Measurements from ENCODE around the gene WASL. TPM values are rescaled to one million over a fixed set of nuclear protein-coding genes. Genes with fewer than 3 reads are reported as not detected.

WASL gene
- total and polyA plus RNA-seq, 3 donors from 2014 or later, result 43.3 to 69.3 (median 62.6) TPM

DNA sequence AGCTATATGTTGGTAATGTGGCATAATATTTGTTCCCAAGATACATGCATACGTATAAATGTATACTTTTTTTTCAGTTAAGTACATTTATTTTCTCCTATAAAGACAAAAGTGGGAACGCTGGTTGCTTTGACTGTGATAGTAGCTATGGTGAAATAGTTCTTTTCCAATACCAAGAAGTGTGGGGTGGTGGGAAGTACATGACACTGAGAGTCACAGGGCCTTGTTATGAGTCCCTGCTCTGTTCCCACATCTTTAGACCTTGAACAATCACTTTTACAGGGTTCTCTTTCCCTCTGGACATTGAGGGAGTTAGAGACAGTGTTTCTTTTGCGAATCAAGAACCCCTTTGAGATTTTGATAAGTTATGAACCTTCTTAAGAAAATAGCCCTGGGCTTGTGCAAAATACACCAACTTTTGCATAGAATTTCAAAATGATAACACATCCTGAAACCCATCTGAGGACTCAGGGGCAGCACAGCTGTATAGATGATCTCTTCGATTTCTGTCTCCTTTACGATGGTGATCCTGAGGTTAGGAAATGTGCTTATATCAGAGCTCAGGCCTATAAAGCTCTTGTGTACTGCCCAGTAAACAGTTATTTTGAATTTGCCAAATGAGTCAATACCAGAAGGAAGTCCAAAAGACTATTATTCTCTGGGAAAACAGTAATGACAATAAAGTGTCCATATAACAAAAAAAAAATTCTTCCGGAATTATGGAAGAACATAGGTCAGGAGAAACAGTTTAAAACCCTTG lies 92.1 kb downstream of the WASL start:
- 84% methylated on average over 6 of the region's 6 CpGs for WGBS, 2 donors
- intact Hi-C loops (cut with DNase I; ENCODE audit: low total_unique reads), result no loop called here
- Histone ChIP-seq H3K4me3 (no peak overlapping the region), H3K9me3 (no peaks in the 10 kb centered on the region), H3K4me1 (no peaks in the 10 kb centered on the region), H3K27ac (no peak overlapping the region), H3K36me3 (ENCODE audit: low read depth, missing control alignments) (no peaks in the 10 kb centered on the region), H3K27me3 (no peaks in the 10 kb centered on the region)
- TF ChIP-seq POLR2A (IDR thresholded peaks at IDR 0.05), result no peak
- no peak for DNase-seq

DNA sequence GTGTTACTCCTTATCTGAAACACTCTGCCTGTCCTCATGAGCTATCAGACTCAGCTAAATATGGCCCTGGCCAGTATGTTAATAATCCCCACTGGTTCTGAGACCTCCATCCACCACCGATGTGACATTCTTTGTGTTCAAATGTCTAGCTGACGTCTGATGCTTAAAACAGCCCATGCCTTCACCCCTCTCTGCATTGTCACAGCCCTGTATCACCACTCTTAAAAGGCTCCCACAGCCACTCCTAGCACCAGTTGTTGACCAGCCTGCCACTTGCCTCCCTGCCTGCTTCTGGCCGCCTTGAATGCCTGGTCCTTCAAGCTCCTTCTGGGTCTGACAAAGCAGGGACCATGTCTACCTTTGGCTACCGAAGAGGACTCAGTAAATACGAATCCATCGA lies 93.2 kb downstream of the WASL start, which contains the start of gene LMOD2:
Gene LMOD2, plus strand, starts transcription at position 253 of the 400 bp plus-strand sequence. Its CDS starts 98 bp downstream, at position 351.
- no peak within 1 kb of the TSS for H3K4me3 ChIP-seq
- intact Hi-C loops (cut with DNase I; ENCODE audit: low total_unique reads), result no loop called here
- no peak within 1 kb of the TSS for H3K27ac ChIP-seq
- no peak for TF ChIP-seq POLR2A (IDR thresholded peaks at IDR 0.05)
- TF ChIP-seq, protein P1, sequence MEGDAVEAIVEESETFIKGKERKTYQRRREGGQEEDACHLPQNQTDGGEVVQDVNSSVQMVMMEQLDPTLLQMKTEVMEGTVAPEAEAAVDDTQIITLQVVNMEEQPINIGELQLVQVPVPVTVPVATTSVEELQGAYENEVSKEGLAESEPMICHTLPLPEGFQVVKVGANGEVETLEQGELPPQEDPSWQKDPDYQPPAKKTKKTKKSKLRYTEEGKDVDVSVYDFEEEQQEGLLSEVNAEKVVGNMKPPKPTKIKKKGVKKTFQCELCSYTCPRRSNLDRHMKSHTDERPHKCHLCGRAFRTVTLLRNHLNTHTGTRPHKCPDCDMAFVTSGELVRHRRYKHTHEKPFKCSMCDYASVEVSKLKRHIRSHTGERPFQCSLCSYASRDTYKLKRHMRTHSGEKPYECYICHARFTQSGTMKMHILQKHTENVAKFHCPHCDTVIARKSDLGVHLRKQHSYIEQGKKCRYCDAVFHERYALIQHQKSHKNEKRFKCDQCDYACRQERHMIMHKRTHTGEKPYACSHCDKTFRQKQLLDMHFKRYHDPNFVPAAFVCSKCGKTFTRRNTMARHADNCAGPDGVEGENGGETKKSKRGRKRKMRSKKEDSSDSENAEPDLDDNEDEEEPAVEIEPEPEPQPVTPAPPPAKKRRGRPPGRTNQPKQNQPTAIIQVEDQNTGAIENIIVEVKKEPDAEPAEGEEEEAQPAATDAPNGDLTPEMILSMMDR (IDR thresholded peaks at IDR 0.05), result no peak
- H3K4me1 ChIP-seq, result no peaks in the 10 kb centered on the region
- no peaks in the 10 kb centered on the region for H3K36me3 ChIP-seq (ENCODE audit: low read depth, missing control alignments)
- no peak for DNase-seq
- 75 to 81% methylated on average over 6 of the region's 6 CpGs for WGBS, 2 donors
- H3K9me3 ChIP-seq, result no peaks in the 10 kb centered on the region
- no peaks in the 10 kb centered on the region for H3K27me3 ChIP-seq

DNA sequence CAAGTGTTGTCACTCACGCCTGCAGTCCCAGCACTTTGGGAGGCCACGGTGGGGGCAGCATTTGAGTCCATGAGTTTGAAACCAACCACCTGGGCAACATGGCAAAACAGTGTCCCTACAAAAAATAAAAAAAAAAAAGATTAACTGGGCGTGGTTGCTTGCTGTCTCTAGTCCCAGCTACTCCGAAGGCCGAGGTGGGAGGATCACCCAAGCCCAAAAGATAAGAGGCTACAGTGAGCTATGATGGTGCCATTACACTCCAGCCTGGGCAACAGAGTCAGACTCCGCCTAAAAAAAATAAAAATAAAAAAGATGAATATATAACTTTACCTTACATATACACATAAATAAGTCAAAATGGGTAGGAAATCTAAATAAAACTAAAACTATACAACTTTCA lies 95.6 kb downstream of the WASL start:
- no peak for DNase-seq
- H3K9me3 ChIP-seq, result no peaks in the 10 kb centered on the region
- H3K27me3 ChIP-seq, result no peaks in the 10 kb centered on the region
- no peak overlapping the region for H3K27ac ChIP-seq
- H3K36me3 ChIP-seq (ENCODE audit: low read depth, missing control alignments), result no peaks in the 10 kb centered on the region
- H3K4me1 ChIP-seq, result no peaks in the 10 kb centered on the region
- intact Hi-C loops (cut with DNase I; ENCODE audit: low total_unique reads), result no loop called here
- 82 to 88% methylated on average over 6 of the region's 6 CpGs for WGBS, 2 donors
- no peak overlapping the region for H3K4me3 ChIP-seq
- TF ChIP-seq, protein P1 (IDR thresholded peaks at IDR 0.05), result no peak
- no peak for TF ChIP-seq POLR2A (IDR thresholded peaks at IDR 0.05)

DNA sequence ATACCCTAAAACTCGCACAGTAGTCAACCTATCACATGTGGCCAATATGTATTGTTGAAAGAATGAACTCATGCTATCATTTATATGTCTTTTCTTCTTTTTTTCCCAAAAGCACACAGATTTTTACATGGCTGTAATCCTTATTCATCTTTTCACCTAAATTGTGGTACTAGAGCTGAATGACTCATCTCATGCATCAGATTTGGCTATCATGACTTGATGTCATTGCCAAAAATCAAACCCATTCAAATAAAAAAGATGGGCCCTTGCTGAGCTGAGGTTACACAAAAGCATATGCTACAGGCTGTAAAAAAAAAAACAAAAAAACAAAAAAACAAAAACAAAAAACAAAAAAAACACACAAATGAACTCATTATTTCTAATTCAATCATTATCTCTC lies 96.4 kb downstream of the WASL start:
- 93 to 100% methylated on average over 1 of the region's 1 CpG for WGBS, 2 donors
- DNase-seq, result no peak
- Histone ChIP-seq H3K27ac (no peak overlapping the region), H3K4me3 (no peak overlapping the region), H3K4me1 (no peaks in the 10 kb centered on the region), H3K27me3 (no peaks in the 10 kb centered on the region), H3K36me3 (ENCODE audit: low read depth, missing control alignments) (no peaks in the 10 kb centered on the region), H3K9me3 (no peaks in the 10 kb centered on the region)
- intact Hi-C loops (cut with DNase I; ENCODE audit: low total_unique reads), result no loop called here
- no peak for TF ChIP-seq POLR2A (IDR thresholded peaks at IDR 0.05)
- TF ChIP-seq, protein P1 (IDR thresholded peaks at IDR 0.05), result no peak

DNA sequence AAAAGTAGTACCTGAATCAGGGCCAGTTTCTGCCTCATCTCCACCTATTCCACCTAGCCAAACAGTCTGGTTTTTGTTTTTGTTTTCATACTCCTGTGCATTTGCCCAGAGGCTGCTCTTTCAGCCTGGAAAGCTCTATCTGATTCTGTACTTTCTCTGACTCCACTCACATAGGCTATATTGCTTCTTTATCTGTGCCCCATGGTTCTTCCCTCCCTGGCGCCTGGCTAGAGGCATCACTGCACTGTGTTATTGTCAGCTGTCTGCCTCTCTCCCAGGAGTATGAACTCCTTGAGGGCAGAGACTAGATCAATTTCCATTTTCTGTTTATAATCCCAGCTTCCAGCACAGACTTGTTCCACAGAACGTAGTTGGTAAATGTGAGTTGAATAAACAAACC lies 98.2 kb downstream of the WASL start:
- intact Hi-C loops (cut with DNase I; ENCODE audit: low total_unique reads), result no loop called here
- Histone ChIP-seq H3K9me3 (no peaks in the 10 kb centered on the region), H3K27me3 (no peaks in the 10 kb centered on the region), H3K36me3 (ENCODE audit: low read depth, missing control alignments) (no peaks in the 10 kb centered on the region), H3K27ac (no peak overlapping the region), H3K4me3 (no peak overlapping the region), H3K4me1 (peaks cover 3% of the 10 kb centered on the region)
- DNase-seq, result no peak
- TF ChIP-seq, protein P1 (IDR thresholded peaks at IDR 0.05), result no peak
- no peak for TF ChIP-seq POLR2A (IDR thresholded peaks at IDR 0.05)
- 78 to 79% methylated on average over 2 of the region's 2 CpGs for WGBS, 2 donors

Data from testis (tissue), 3 donors.